Measurements from ENCODE around the gene GPR45. TPM values are rescaled to one million over a fixed set of nuclear protein-coding genes. Genes with fewer than 3 reads are reported as not detected.

Gene GPR45
- total and polyA plus RNA-seq, 2 donors (not counting 3 experiments of a cell fraction or from before 2014, with no cell fraction given): not detected

DNA sequence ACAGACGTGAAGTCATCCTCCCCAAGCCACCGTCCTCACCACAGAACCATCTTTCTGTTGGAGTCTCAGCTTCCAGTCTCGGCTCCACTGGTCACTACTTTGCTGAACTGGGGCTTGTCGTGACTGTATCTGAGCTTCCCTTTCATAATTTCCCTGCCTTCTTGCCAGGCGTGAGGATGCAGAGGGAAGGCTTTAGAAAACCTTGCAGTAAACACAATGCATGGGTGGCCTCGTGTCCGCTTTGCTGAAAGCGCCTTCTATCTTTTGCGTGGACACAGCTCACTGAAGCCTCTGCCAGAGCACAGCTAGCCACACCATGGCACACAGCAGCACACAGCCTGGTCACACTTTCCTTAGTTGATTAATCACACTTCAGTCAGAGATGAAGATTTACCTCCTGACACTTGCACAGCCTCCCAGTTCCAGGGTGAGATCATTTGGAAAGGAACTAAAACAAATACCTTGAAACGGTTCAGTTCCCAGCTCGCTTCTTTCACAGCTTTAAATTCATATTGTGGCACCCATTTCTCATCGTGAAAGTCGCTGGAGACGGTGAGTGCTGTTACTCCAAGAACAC, 2.8 kb upstream of the GPR45 start:
- H3K27ac ChIP-seq (ENCODE audit: insufficient read depth, low read depth, low read length): no peak overlapping the region
- H3K27me3 ChIP-seq (ENCODE audit: control insufficient read depth in 2 of 2, insufficient read depth in 2 of 2, low read length in 2 of 2): peaks cover 2 to 7% of the 10 kb centered on the region in 2 experiments
- H3K4me3 ChIP-seq (replicated peaks in 1 of 3; ENCODE audit: insufficient read depth in 1 of 3, low read depth in 1 of 3, low read length in 3 of 3): no peak overlapping the region
- dilution Hi-C loops (cut with MboI; ENCODE audit: extremely low pct_ligation_motif_present, low sequenced_read_pairs): no loop called here
- POLR2A ChIA-PET: interaction anchor here (0.7 kb wide), 1 partner anchor 13 kb away, joined by 8 read pairs; no protein-coding TSS in a partner anchor
- no peak for FAIRE-seq
- BruUV-seq (replicated peaks): no TSS peak
- H4K20me1 ChIP-seq (replicated peaks; ENCODE audit: control insufficient read depth, extremely low read depth, insufficient read depth, low read length): no peaks in the 10 kb centered on the region
- no peaks in the 10 kb centered on the region for H3K36me3 ChIP-seq (ENCODE audit: control insufficient read depth in 2 of 2, extremely low read depth in 1 of 2, insufficient read depth in 2 of 2, low read length in 2 of 2)
- H2AFZ ChIP-seq (ENCODE audit: low read depth, low read length): no peak overlapping the region
- no peak for DNase-seq (ENCODE audit: low read depth, low spot score)
- H3K79me2 ChIP-seq (ENCODE audit: control insufficient read depth, insufficient read depth, low read length): no peaks in the 10 kb centered on the region
- H3K9me1 ChIP-seq (replicated peaks; ENCODE audit: control insufficient read depth, extremely low read depth, insufficient read depth, low read length): no peaks in the 10 kb centered on the region
- peaks cover 4% of the 10 kb centered on the region for H3K4me1 ChIP-seq (ENCODE audit: control insufficient read depth, extremely low read depth, insufficient read depth, low read length)
- H3K9me3 ChIP-seq (replicated peaks; ENCODE audit: control insufficient read depth, insufficient read depth, low read length): no peaks in the 10 kb centered on the region
- intact Hi-C loops (cut with micrococcal nuclease): loop anchor here (5.0 kb wide), 1 partner anchor 284 kb away; no protein-coding TSS in a partner anchor
- CTCF ChIA-PET: interaction anchor here (0.6 to 7.6 kb wide), 17 partner anchors 11 to 378 kb away, joined by 3 to 225 read pairs (median 4); no protein-coding TSS in a partner anchor
- no peak overlapping the region for H3K4me2 ChIP-seq (ENCODE audit: insufficient read depth, low read length)
- TF ChIP-seq JUN (IDR thresholded peaks at IDR 0.05; ENCODE audit: borderline replicate concordance, insufficient read depth, insufficient read length, low read depth) (no peak), MYC (IDR thresholded peaks at IDR 0.05; ENCODE audit: low read depth, low read length) (no peak), GATA2 (IDR thresholded peaks at IDR 0.05; ENCODE audit: insufficient read depth, insufficient read length, low read depth, low read length) (no peak), EZH2 (IDR thresholded peaks at IDR 0.05; ENCODE audit: borderline replicate concordance, low read depth, low read length, severe bottlenecking) (no peak), FOS (IDR thresholded peaks at IDR 0.05; ENCODE audit: borderline replicate concordance, insufficient read depth, low read length) (no peak), POLR2A (IDR thresholded peaks at IDR 0.05; ENCODE audit: low read depth, low read length) (no peak), POLR2AphosphoS5 (IDR thresholded peaks at IDR 0.05; ENCODE audit: insufficient read depth, low read depth, low read length) (no peak)
- TF ChIP-seq, protein P1, sequence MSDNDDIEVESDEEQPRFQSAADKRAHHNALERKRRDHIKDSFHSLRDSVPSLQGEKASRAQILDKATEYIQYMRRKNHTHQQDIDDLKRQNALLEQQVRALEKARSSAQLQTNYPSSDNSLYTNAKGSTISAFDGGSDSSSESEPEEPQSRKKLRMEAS (IDR thresholded peaks at IDR 0.05; ENCODE audit: insufficient read depth, insufficient read length): no peak
- TF ChIP-seq, protein P2, sequence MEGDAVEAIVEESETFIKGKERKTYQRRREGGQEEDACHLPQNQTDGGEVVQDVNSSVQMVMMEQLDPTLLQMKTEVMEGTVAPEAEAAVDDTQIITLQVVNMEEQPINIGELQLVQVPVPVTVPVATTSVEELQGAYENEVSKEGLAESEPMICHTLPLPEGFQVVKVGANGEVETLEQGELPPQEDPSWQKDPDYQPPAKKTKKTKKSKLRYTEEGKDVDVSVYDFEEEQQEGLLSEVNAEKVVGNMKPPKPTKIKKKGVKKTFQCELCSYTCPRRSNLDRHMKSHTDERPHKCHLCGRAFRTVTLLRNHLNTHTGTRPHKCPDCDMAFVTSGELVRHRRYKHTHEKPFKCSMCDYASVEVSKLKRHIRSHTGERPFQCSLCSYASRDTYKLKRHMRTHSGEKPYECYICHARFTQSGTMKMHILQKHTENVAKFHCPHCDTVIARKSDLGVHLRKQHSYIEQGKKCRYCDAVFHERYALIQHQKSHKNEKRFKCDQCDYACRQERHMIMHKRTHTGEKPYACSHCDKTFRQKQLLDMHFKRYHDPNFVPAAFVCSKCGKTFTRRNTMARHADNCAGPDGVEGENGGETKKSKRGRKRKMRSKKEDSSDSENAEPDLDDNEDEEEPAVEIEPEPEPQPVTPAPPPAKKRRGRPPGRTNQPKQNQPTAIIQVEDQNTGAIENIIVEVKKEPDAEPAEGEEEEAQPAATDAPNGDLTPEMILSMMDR (IDR thresholded peaks at IDR 0.05; ENCODE audit: extremely low read depth in 1 of 2, insufficient read depth in 1 of 2, low read depth in 1 of 2, low read length in 2 of 2): no peak
- no peak overlapping the region for H3K9ac ChIP-seq (replicated peaks; ENCODE audit: extremely low read depth, insufficient read depth, low read length)

Data from endothelial cell of umbilical vein (primary cell).